K562 (cell line): ENCODE results near the gene EVA1A. TPM values are rescaled to one million over a fixed set of nuclear protein-coding genes. Genes with fewer than 3 reads are reported as not detected.

ENCODE experiments used
- ATAC-seq: fragments of 200-7000 bp; cut with Tn5 transposase; 3 replicates; pipeline ENCODE4 v1.9.1; 2020; ENCODE audit warnings: moderate library complexity
- BruUV-seq: library from RNA; stranded (reverse); fragments of 400-500 nt; replicated peaks from 2 replicates; lab custom pipeline; 2021; lab: Mats Ljungman, UMichigan
- CTCF ChIA-PET: fragments of 300-600 bp; formaldehyde crosslinking; extraction: SDS; loops from one replicate; lab custom pipeline; 2021; ENCODE audit warnings: low intra/inter-chr PET ratio; lab: Yijun Ruan, JAX
- POLR2A ChIA-PET: fragments of 300-600, 350-650 bp; sonication (Branson Sonifier 250); formaldehyde crosslinking; extraction: SDS; loops from one replicate; lab custom pipeline; 2021; ENCODE audit warnings: antibody characterized with exemption, inconsistent platforms; lab: Yijun Ruan, JAX
- DNase-seq, 4 experiments: peaks; one replicate each; pipeline versions ENCODE4 v3.0.0 to v3.0.0-alpha.2; 2011 to 2018; ENCODE audit warnings: low spot score in 3 of 4, mixed read lengths in 3 of 4; ENCODE audit errors: extremely low read depth in 1 of 4
- FAIRE-seq: peaks from 2 replicates; lab custom pipeline; 2011; peaks lifted over from hg19 to GRCh38; lab: Jason Lieb, UNC
- H2AFZ ChIP-seq: 2 replicates; pipeline ENCODE4 v1.6.0; 2011; ENCODE audit warnings: low read depth, low read length, control low read depth, inconsistent platforms
- H3K27ac ChIP-seq: fragments of 200-600 bp; 3 replicates; pipeline ENCODE4 v1.8.0; 2011; ENCODE audit warnings: low read depth, mild to moderate bottlenecking, control low read depth, inconsistent platforms, low read length, moderate library complexity, mixed read lengths; ENCODE audit errors: extremely low read depth
- H3K27me3 ChIP-seq, 2 experiments: fragments of 300-600 bp in 1 of 2; 2 replicates in 1 of 2; 3 replicates in 1 of 2; pipeline versions ENCODE4 v1.6.0 to v1.8.0; 2011; ENCODE audit warnings: inconsistent platforms in 2 of 2, low read length in 2 of 2, mild to moderate bottlenecking in 1 of 2, mixed read lengths in 1 of 2, moderate library complexity in 1 of 2; ENCODE audit not compliant: control insufficient read depth in 2 of 2, insufficient read depth in 2 of 2
- H3K36me3 ChIP-seq: fragments of 300-600 bp; 3 replicates; pipeline ENCODE4 v1.8.0; 2011; ENCODE audit warnings: mild to moderate bottlenecking, low read length, inconsistent platforms; ENCODE audit not compliant: control insufficient read depth, insufficient read depth
- H3K4me1 ChIP-seq, 2 experiments: fragments of 200-600 bp in 1 of 2; replicated peaks in 1 of 2; 2 replicates in 1 of 2; 3 replicates in 1 of 2; pipeline versions ENCODE4 v1.5.1 to v1.8.0; 2011; ENCODE audit warnings: inconsistent platforms in 2 of 2, low read length in 2 of 2, mild to moderate bottlenecking in 1 of 2, mixed read lengths in 1 of 2, moderate library complexity in 1 of 2; ENCODE audit not compliant: control insufficient read depth in 2 of 2, insufficient read depth in 2 of 2
- H3K4me2 ChIP-seq: 2 replicates; pipeline ENCODE4 v1.6.1; 2011; ENCODE audit warnings: low read length, control low read depth, inconsistent platforms, mixed read lengths; ENCODE audit not compliant: insufficient read depth
- H3K4me3 ChIP-seq: fragments of 200-600 bp; sonication (generic), shearing (Covaris generic); 2 replicates; pipeline ENCODE4 v1.5.1; 2016; ENCODE audit warnings: control low read depth, inconsistent platforms
- H3K79me2 ChIP-seq: fragments of 200-600 bp; 3 replicates; pipeline ENCODE4 v1.8.0; 2011; ENCODE audit warnings: low read length, inconsistent platforms; ENCODE audit not compliant: control insufficient read depth, insufficient read depth
- H3K9ac ChIP-seq, 2 experiments: 2 replicates each; pipeline versions ENCODE4 v1.6.0 to v1.6.1; 2011; ENCODE audit warnings: low read depth in 2 of 2, low read length in 2 of 2, control low read depth in 1 of 2, inconsistent platforms in 1 of 2, mild to moderate bottlenecking in 1 of 2, mixed read lengths in 1 of 2; ENCODE audit not compliant: insufficient read depth in 1 of 2
- H3K9me1 ChIP-seq: one replicate; pipeline ENCODE4 v1.6.0; 2011; ENCODE audit warnings: inconsistent platforms, mild to moderate bottlenecking, low read length, moderate library complexity; ENCODE audit not compliant: control insufficient read depth, insufficient read depth
- H3K9me3 ChIP-seq: replicated peaks from 2 replicates; pipeline ENCODE4 v1.5.1; 2011; ENCODE audit warnings: low read depth, low read length, inconsistent platforms; ENCODE audit not compliant: control insufficient read depth, insufficient read depth
- H4K20me1 ChIP-seq: replicated peaks from 2 replicates; pipeline ENCODE4 v1.6.1; 2011; ENCODE audit warnings: low read length, inconsistent platforms, mixed read lengths; ENCODE audit not compliant: control insufficient read depth, insufficient read depth
- COPS2 ChIP-seq: fragments of 450-650 bp; conservative IDR thresholded peaks from 2 replicates; pipeline ENCODE4 v1.6.1; 2016; ENCODE audit warnings: mild to moderate bottlenecking, moderate library complexity
- CTCFL ChIP-seq: IDR thresholded peaks from 2 replicates; pipeline ENCODE4 v1.6.1; 2011; ENCODE audit warnings: borderline replicate concordance, low read depth, mild to moderate bottlenecking, moderate library complexity, low read length; ENCODE audit not compliant: insufficient read depth, poor library complexity, severe bottlenecking
- ID3 ChIP-seq, 2 experiments: fragments of 250-450 bp in 1 of 2; fragments of 450-650 bp in 1 of 2; sonication (Bioruptor Pico) in 1 of 2; IDR thresholded peaks; 2 replicates each; pipeline versions ENCODE4 v1.6.1 to v1.8.0; 2016 to 2021; ENCODE audit warnings: mild to moderate bottlenecking in 2 of 2, moderate library complexity in 2 of 2, missing compliant biosample characterization in 1 of 2, missing genetic modification characterization in 1 of 2
- NELFE ChIP-seq: IDR thresholded peaks from 2 replicates; pipeline ENCODE4 v1.6.1; 2011; ENCODE audit warnings: mild to moderate bottlenecking; ENCODE audit not compliant: insufficient read depth, insufficient read length
- POU5F1 ChIP-seq: fragments of 150-350 bp; IDR thresholded peaks from 2 replicates; pipeline ENCODE4 v1.6.1; 2014; ENCODE audit warnings: borderline replicate concordance, low read length, low read depth, mild to moderate bottlenecking; ENCODE audit not compliant: partially characterized antibody
- ZNF165 ChIP-seq: fragments of 250-450 bp; sonication (Bioruptor Pico); IDR thresholded peaks from 2 replicates; pipeline ENCODE4 v1.4.0; 2020; ENCODE audit warnings: borderline replicate concordance
- ZNF561 ChIP-seq: fragments of 450-650 bp; formaldehyde crosslinking; conservative IDR thresholded peaks from 2 replicates; pipeline ENCODE4 v1.4.0; 2020; ENCODE audit warnings: mild to moderate bottlenecking, moderate library complexity
- WGBS: fragments of 100-300 bp; shearing (Covaris generic); methylation state at CpG from one replicate; pipeline ENCODE4 v1.1.6; 2016; ENCODE audit warnings: low coverage, mixed read lengths; ENCODE audit not compliant: insufficient coverage; ENCODE audit errors: missing lambda C conversion rate; 5-methylcytosine and 5-hydroxymethylcytosine counted together
- in situ Hi-C: fragments of 300-500 bp; cut with MboI; formaldehyde crosslinking; loops from 4 replicates; pipeline ENCODE4 v1.15.0; 2018; ENCODE audit warnings: inconsistent platforms, mixed read lengths
- intact Hi-C: fragments of 100-400 bp; cut with micrococcal nuclease; formaldehyde crosslinking; loops from 2 replicates; pipeline ENCODE4 v1.14.2; 2022
- polyA plus RNA-seq, 8 experiments: library from polyadenylated mRNA; depleted of rRNA in 4 of 8; stranded (reverse) in 5 of 8; unstranded in 3 of 8; fragments of >200 nt; fragmentation: Nextera tagmentation in 2 of 8; fragmentation: Illumina TruSeq in 1 of 8; extraction: Ambion mirVana in 2 of 8; extraction: Trizol in 1 of 8; gene quantifications; 2 replicates each; pipeline versions ENCODE4 v1.2.1 to v1.2.3, GENCODE V29; 2011 to 2014; ENCODE audit warnings: inconsistent platforms in 1 of 8, missing spikeins in 1 of 8
- total RNA-seq, 7 experiments: library from RNA; depleted of rRNA in 6 of 7; stranded (reverse); fragments of >200 nt in 6 of 7; fragmentation: Illumina TruSeq in 2 of 7; extraction: Trizol in 2 of 7; gene quantifications; 2 replicates each; pipeline versions ENCODE4 v1.2.1 to v1.2.3, GENCODE V29; 2011 to 2021; ENCODE audit warnings: low replicate concordance in 1 of 7

The EVA1A gene
- total and polyA plus RNA-seq, 9 of the 15 experiments (the other 6 are each of a cell fraction or from before 2014, with no cell fraction given) = not detected

- Histone ChIP-seq H3K9me3 (no peaks in the 10 kb centered on the region), H3K27ac (no peak overlapping the region), H3K4me3 (no peak overlapping the region), H2AFZ (no peak overlapping the region), H3K27me3 (0 out of 5 replicates have a peak, but pooled peaks cover 0 to 5% of the 10 kb centered on the region in 2 experiments), H3K4me2 (no peak overlapping the region), H3K4me1 (peaks cover 0 to 4% of the 10 kb centered on the region in 2 experiments; a peak in 1 of 5 replicates), H3K9ac (no peak overlapping the region)
- in situ Hi-C loops = no loop called here
- TF ChIP-seq ID3 (CRISPR knock-in tag; IDR thresholded peaks at IDR 0.05) = no peak
- no peak for TF ChIP-seq ID3 (tag; IDR thresholded peaks at IDR 0.05)
- TF ChIP-seq COPS2 = no peak
- no peak for TF ChIP-seq ZNF165
- no peak for TF ChIP-seq POU5F1
- no peak for TF ChIP-seq NELFE
- no peak for TF ChIP-seq CTCFL
- no peak for TF ChIP-seq ZNF561 (CRISPR knock-in tag)
- TF ChIP-seq, all 486 proteins: peak for 0
- BruUV-seq = no TSS peak
- POLR2A ChIA-PET = no interaction called here
- H3K79me2 ChIP-seq = no peaks in the 10 kb centered on the region
- no peaks in the 10 kb centered on the region for H3K36me3 ChIP-seq
- H3K9me1 ChIP-seq = no peaks in the 10 kb centered on the region
- WGBS = 0% methylated on average over 6 of the region's 6 CpGs
- CTCF ChIA-PET = no interaction called here
- intact Hi-C loops = no loop called here
- H4K20me1 ChIP-seq = no peaks in the 10 kb centered on the region; the same call in 1 of the 2 replicates
- ATAC-seq (no peak), DNase-seq (no peak), FAIRE-seq (no peak)
Observed at GRCh38 chr2:75494137-75494769, 66.5 kb downstream of the EVA1A start.
